OCI-LY3 (cell line): ENCODE data around the gene CENPT.

Source experiments
- CTCF ChIP-seq: fragments of 200-600, 300-600 bp; sonication (generic); IDR thresholded peaks from 2 replicates; pipeline ENCODE4 v1.5.1; 2014; ENCODE audit warnings: antibody characterized with exemption, low read length, low read depth
- EZH2phosphoT487 ChIP-seq: fragments of 200-600 bp; shearing (Covaris generic); IDR thresholded peaks from 2 replicates; pipeline ENCODE4 v1.6.1; 2018; ENCODE audit warnings: antibody characterized with exemption, mixed run types, low read depth

GRCh38 chr16:67858500-67858899 lies 11.0 kb upstream of the CENPT start:
- no peak for TF ChIP-seq CTCF
- TF ChIP-seq EZH2phosphoT487, result no peak
